CD4-positive, alpha-beta memory T cell (primary cell): Measurements from ENCODE around the gene CDR2L. TPM values are rescaled to one million over a fixed set of nuclear protein-coding genes. Genes with fewer than 3 reads are reported as not detected.
"Not testable (repeated sequence)": the region's sequence is repeated elsewhere in the genome, so short reads cannot be mapped to it uniquely, and the experiment has no call there.

ENCODE experiments used
- CTCF ChIA-PET: fragments of 350-600 bp; sonication (Branson Sonifier 250); formaldehyde crosslinking; loops from one replicate; lab custom pipeline; 2021; ENCODE audit warnings: inconsistent platforms; ENCODE audit not compliant: partially characterized antibody; lab: Charles Lee
- POLR2A ChIA-PET: fragments of 350-600 bp; sonication (Branson Sonifier 250); formaldehyde crosslinking; loops from one replicate; lab custom pipeline; 2021; ENCODE audit not compliant: partially characterized antibody; lab: Charles Lee
- DNase-seq, 5 donors: peaks; one replicate each; pipeline versions ENCODE4 v3.0.0 to v3.0.0-alpha.2; 2020 to 2022; ENCODE audit warnings: mixed read lengths in 1 of 5
- H3K27ac ChIP-seq: one replicate; pipeline ENCODE4 v1.7.0; 2013; ENCODE audit warnings: low read depth, low read length
- H3K27me3 ChIP-seq: 2 replicates; pipeline ENCODE4 v1.7.0; 2013; ENCODE audit warnings: mild to moderate bottlenecking, low read length, moderate library complexity; ENCODE audit not compliant: insufficient read depth
- H3K36me3 ChIP-seq: 2 replicates; pipeline ENCODE4 v1.7.0; 2013; ENCODE audit warnings: mild to moderate bottlenecking, low read length, moderate library complexity; ENCODE audit not compliant: insufficient read depth
- H3K4me1 ChIP-seq: 2 replicates; pipeline ENCODE4 v1.7.0; 2013; ENCODE audit warnings: mild to moderate bottlenecking, low read length, moderate library complexity; ENCODE audit not compliant: insufficient read depth
- H3K4me3 ChIP-seq, 2 donors: one replicate each; pipeline ENCODE4 v1.7.0; 2013; ENCODE audit warnings: low read length in 2 of 2, mild to moderate bottlenecking in 1 of 2
- H3K9me3 ChIP-seq, 2 donors: one replicate each; pipeline ENCODE4 v1.7.0; 2013; ENCODE audit warnings: low read length in 2 of 2, control low read depth in 1 of 2; ENCODE audit not compliant: control insufficient read depth in 1 of 2
- H3K27ac Mint-ChIP-seq, 7 donors: one replicate each; pipeline ENCODE4 v1.8.0; 2020 to 2021; ENCODE audit warnings: mixed read lengths in 7 of 7, mild to moderate bottlenecking in 6 of 7, inconsistent platforms in 3 of 7, moderate library complexity in 3 of 7
- H3K27me3 Mint-ChIP-seq, 2 donors: one replicate each; pipeline ENCODE4 v1.8.0; 2020 to 2021; ENCODE audit warnings: mixed read lengths in 2 of 2
- H3K36me3 Mint-ChIP-seq, 2 donors: one replicate each; pipeline ENCODE4 v1.8.0; 2020 to 2021; ENCODE audit warnings: mixed read lengths in 2 of 2, inconsistent platforms in 1 of 2, mild to moderate bottlenecking in 1 of 2
- H3K4me1 Mint-ChIP-seq, 4 donors: one replicate each; pipeline ENCODE4 v1.8.0; 2020 to 2021; ENCODE audit warnings: mixed read lengths in 4 of 4, mild to moderate bottlenecking in 1 of 4
- H3K4me3 Mint-ChIP-seq, 8 donors: one replicate each; pipeline ENCODE4 v1.8.0; 2020 to 2021; ENCODE audit warnings: mixed read lengths in 8 of 8, mild to moderate bottlenecking in 7 of 8, moderate library complexity in 6 of 8, inconsistent platforms in 3 of 8
- H3K9me3 Mint-ChIP-seq, 8 donors: one replicate each; pipeline ENCODE4 v1.8.0; 2020 to 2021; ENCODE audit warnings: mixed read lengths in 8 of 8, mild to moderate bottlenecking in 5 of 8, inconsistent platforms in 3 of 8, moderate library complexity in 1 of 8
- intact Hi-C: fragments of 100-400 bp; cut with micrococcal nuclease; formaldehyde crosslinking; loops from one replicate; pipeline ENCODE4 v1.15.1; 2023
- polyA plus RNA-seq, 2 donors: library from polyadenylated mRNA; unstranded; fragments of 300-500 nt; fragmentation: Illumina TruSeq; gene quantifications; one replicate each; pipeline ENCODE4 v1.2.3, GENCODE V29; 2021
- total RNA-seq, 2 experiments: library from RNA; stranded (reverse); gene quantifications; one replicate each; pipeline ENCODE4 v1.2.3, GENCODE V29; 2021

The CDR2L gene
- total and polyA plus RNA-seq, 4 experiments from 2014 or later = 0.08 to 0.20 TPM; not detected in 2

DNA sequence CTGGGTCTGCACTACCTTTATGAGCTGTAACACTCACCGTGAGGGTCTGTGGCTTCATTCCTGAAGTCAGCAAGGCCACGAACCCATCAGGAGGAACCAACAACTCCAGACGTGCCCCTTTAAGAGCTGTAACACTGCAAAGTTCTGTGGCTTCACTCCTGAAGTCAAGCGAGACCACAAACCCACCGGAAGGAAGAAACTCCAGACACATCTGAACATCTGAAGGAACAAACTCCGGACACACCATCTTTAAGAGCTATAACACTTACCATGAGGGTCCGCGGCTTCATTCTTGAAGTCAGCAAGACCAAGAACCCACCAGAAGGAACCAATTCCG lies 37.9 kb downstream of the CDR2L start:
- intact Hi-C loops, DNase-seq, H3K27ac ChIP-seq, H3K9me3 Mint-ChIP-seq, H3K27me3 Mint-ChIP-seq, H3K4me3 ChIP-seq, H3K27me3 ChIP-seq, H3K9me3 ChIP-seq: not testable (repeated sequence)
- Mint-ChIP-seq H3K4me1 (peaks cover 10 to 21% (median 15%) of the 10 kb centered on the region in 4 donors), H3K27ac (peak overlapping the region in 6 of 7 donors; percentile 3 to 86 (median 58)), H3K4me3 (peak overlapping the region in 5 of 8 donors; percentile 59 to 73 (median 70)), H3K36me3 (peaks cover 25 to 26% of the 10 kb centered on the region in 2 donors)
- POLR2A ChIA-PET = interaction anchor here (1.1 to 3.3 kb wide), 6 partner anchors 10 to 147 kb away, joined by 3 to 32 read pairs (median 4); partner anchors contain the start of genes ATP5PD, CDR2L, KCTD2 and MRPL58
- CTCF ChIA-PET = interaction anchor here (0.9 to 3.4 kb wide), 3 partner anchors 11 to 64 kb away, joined by 3 to 18 read pairs (median 3); no protein-coding TSS in a partner anchor
- Histone ChIP-seq H3K4me1 (peaks cover 11% of the 10 kb centered on the region), H3K36me3 (peaks cover 19% of the 10 kb centered on the region)

- Mint-ChIP-seq H3K36me3 (peaks cover 14% of the 10 kb centered on the region in 2 donors), H3K4me1 (peaks cover 10 to 29% (median 20%) of the 10 kb centered on the region in 4 donors), H3K27ac (peak overlapping the region in 2 of 7 donors; percentile 30 to 47)
- H3K9me3 Mint-ChIP-seq, H3K27ac ChIP-seq, H3K27me3 Mint-ChIP-seq, H3K9me3 ChIP-seq, intact Hi-C loops, H3K36me3 ChIP-seq, H3K27me3 ChIP-seq, DNase-seq, H3K4me3 ChIP-seq, H3K4me3 Mint-ChIP-seq: not testable (repeated sequence)
- ChIA-PET POLR2A (interaction anchor here (1.5 kb wide), 1 partner anchor 39 kb away, joined by 3 read pairs; the partner anchor contains the start of gene CDR2L), CTCF (interaction anchor here (3.6 kb wide), 1 partner anchor 65 kb away, joined by 9 read pairs; no protein-coding TSS in a partner anchor)
- peaks cover 11% of the 10 kb centered on the region for H3K4me1 ChIP-seq
Observed at GRCh38 chr17:75026650-75027049, 39.2 kb downstream of the CDR2L start.

GRCh38 chr17:75030161-75030560 lies 42.7 kb downstream of the CDR2L start:
- CTCF ChIA-PET = interaction anchor here (0.6 to 1.2 kb wide), 2 partner anchors 10 to 84 kb away, joined by 3 read pairs; no protein-coding TSS in a partner anchor
- Histone ChIP-seq H3K27me3 (no peaks in the 10 kb centered on the region), H3K36me3 (no peaks in the 10 kb centered on the region), H3K27ac (no peak overlapping the region), H3K9me3 (no peaks in the 10 kb centered on the region), H3K4me3 (no peak overlapping the region), H3K4me1 (peaks cover 39% of the 10 kb centered on the region)
- intact Hi-C loops = loop anchor here (5.0 kb wide), 1 partner anchor 158 kb away; the partner anchor contains the start of gene FDXR
- H3K4me1 Mint-ChIP-seq = peaks cover 23 to 56% (median 41%) of the 10 kb centered on the region in 4 donors
- H3K27ac Mint-ChIP-seq = peak overlapping the region; percentile 2 to 99 (median 44)
- POLR2A ChIA-PET = interaction anchor here (2.3 kb wide), 1 partner anchor 17 kb away, joined by 16 read pairs; the partner anchor contains the start of genes ATP5PD and KCTD2
- H3K9me3 Mint-ChIP-seq = peaks cover 0 to 21% (median 0%) of the 10 kb centered on the region in 8 donors
- peaks cover 0 to 20% of the 10 kb centered on the region in 2 donors for H3K36me3 Mint-ChIP-seq
- no peak for DNase-seq
- no peak overlapping the region for H3K4me3 Mint-ChIP-seq
- H3K27me3 Mint-ChIP-seq = peaks cover 0 to 9% of the 10 kb centered on the region in 2 donors

DNA sequence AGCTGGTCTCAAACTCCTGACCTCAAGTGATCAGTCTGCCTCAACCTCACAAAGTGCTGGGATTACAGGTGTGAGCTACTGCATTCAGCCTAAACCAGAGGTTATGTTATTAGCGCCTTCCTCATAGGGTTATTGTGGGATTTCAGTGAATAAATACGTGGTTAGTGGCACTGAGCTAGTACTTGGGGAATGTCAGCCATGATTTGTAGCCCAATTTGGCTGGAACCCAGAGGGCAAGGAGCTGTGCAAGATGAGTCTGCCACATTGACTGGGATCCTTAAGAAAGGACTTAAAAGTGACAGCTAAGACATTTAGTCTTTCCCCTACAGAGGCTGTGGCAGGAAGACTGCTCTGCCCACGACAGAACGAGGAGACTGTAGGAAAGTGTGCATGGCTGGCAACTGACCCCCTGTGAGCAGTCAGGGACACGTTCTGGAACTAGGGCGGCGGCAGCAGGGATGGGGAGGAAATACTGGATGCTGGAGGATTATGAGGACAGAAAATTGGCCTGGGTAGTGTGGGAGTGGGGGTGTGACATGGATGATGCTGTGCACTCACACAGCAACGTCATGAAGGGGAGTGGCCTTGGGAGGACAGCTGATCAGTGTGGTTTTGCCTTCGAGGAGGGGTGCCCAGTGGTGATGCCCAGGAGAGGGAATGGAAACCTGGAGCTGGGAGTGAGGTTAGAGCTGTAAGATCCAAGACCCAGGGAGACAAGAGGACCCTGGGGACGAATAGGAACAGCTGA lies 44.7 kb downstream of the CDR2L start:
- no peaks in the 10 kb centered on the region for H3K9me3 ChIP-seq
- peak overlapping the region in 1 of 2 donors; percentile 20 for H3K4me3 ChIP-seq
- peak overlapping the region; percentile 97 to 100 (median 100) for H3K27ac Mint-ChIP-seq
- CTCF ChIA-PET = interaction anchor here (0.9 to 1.9 kb wide), 6 partner anchors 9 to 171 kb away, joined by 3 to 17 read pairs (median 6); partner anchors contain the start of gene MRPL58
- H3K36me3 ChIP-seq = no peaks in the 10 kb centered on the region
- H3K27ac ChIP-seq = peak overlapping the region; percentile 70
- H3K36me3 Mint-ChIP-seq = peaks cover 0 to 27% of the 10 kb centered on the region in 2 donors
- POLR2A ChIA-PET = interaction anchor here (1.0 to 2.3 kb wide), 8 partner anchors 8 to 257 kb away, joined by 3 to 22 read pairs (median 4); partner anchors contain the start of genes ATP5PD, HID1, KCTD2 and MRPL58
- peaks cover 0 to 26% (median 0%) of the 10 kb centered on the region in 8 donors for H3K9me3 Mint-ChIP-seq
- H3K27me3 Mint-ChIP-seq = peaks cover 0 to 14% of the 10 kb centered on the region in 2 donors
- H3K4me1 ChIP-seq = peaks cover 51% of the 10 kb centered on the region
- DNase-seq = peak; percentile 58 to 82 (median 68)
- H3K4me1 Mint-ChIP-seq = peaks cover 28 to 64% (median 50%) of the 10 kb centered on the region in 4 donors
- peak overlapping the region; percentile 79 to 90 (median 83) for H3K4me3 Mint-ChIP-seq
- H3K27me3 ChIP-seq = no peaks in the 10 kb centered on the region
- intact Hi-C loops = loop anchor here (2.0 to 5.0 kb wide), 3 partner anchors 15 to 160 kb away; partner anchors contain the start of genes ATP5PD, CDR2L, FDXR and KCTD2

DNA sequence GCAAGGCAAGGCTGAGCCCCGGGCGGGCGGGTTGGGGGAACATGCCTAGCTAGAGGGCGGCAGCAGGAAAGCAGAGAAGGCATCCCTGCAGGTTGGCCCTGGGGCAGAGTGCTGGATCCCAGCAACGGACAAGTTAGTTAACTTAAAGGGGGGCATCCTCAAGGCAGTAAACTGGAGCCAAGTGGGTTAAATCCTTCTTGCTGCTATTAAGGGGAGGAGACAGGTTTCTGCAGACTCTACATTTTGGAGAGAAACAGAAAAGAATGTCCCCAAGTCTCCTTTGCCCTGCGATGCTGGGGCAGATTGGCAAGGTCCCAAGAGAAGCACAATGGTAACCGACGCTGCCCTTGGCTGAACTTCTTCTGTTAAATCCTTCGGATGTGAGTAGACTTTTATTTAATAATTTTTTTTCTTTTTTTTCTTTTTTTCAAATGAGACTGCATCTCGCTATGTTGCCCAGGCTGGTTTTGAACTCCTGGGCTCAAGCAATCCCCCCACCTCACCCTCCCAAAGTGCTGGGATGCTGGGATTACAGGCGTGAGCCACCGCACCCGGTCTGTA lies 45.4 kb downstream of the CDR2L start:
- peak in 1 of 5 donors; percentile 31 for DNase-seq
- H3K9me3 Mint-ChIP-seq = peaks cover 0 to 25% (median 0%) of the 10 kb centered on the region in 8 donors
- peaks cover 0 to 14% of the 10 kb centered on the region in 2 donors for H3K27me3 Mint-ChIP-seq
- H3K27me3 ChIP-seq = no peaks in the 10 kb centered on the region
- peak overlapping the region; percentile 99 to 100 (median 100) for H3K27ac Mint-ChIP-seq
- peaks cover 30 to 69% (median 54%) of the 10 kb centered on the region in 4 donors for H3K4me1 Mint-ChIP-seq
- ChIA-PET POLR2A (interaction anchor here (1.0 to 2.6 kb wide), 7 partner anchors 9 to 256 kb away, joined by 3 to 22 read pairs (median 5); partner anchors contain the start of genes ATP5PD, HID1, KCTD2 and MRPL58), CTCF (interaction anchor here (0.9 to 1.9 kb wide), 5 partner anchors 10 to 81 kb away, joined by 4 to 17 read pairs (median 6); partner anchors contain the start of gene MRPL58)
- peaks cover 57% of the 10 kb centered on the region for H3K4me1 ChIP-seq
- no peaks in the 10 kb centered on the region for H3K36me3 ChIP-seq
- H3K4me3 Mint-ChIP-seq = peak overlapping the region; percentile 79 to 91 (median 88)
- peak overlapping the region; percentile 70 for H3K27ac ChIP-seq
- no peaks in the 10 kb centered on the region for H3K9me3 ChIP-seq
- peak overlapping the region in 1 of 2 donors; percentile 20 for H3K4me3 ChIP-seq
- intact Hi-C loops = loop anchor here (2.0 to 5.0 kb wide), 3 partner anchors 14 to 160 kb away; partner anchors contain the start of genes ATP5PD, CDR2L, FDXR and KCTD2
- H3K36me3 Mint-ChIP-seq = peaks cover 0 to 27% of the 10 kb centered on the region in 2 donors
